ENCODE data around the gene SDHC. TPM values are rescaled to one million over a fixed set of nuclear protein-coding genes. Genes with fewer than 3 reads are reported as not detected.
"Not testable (repeated sequence)": the region's sequence is repeated elsewhere in the genome, so short reads cannot be mapped to it uniquely, and the experiment has no call there.

SDHC gene
- total RNA-seq, 1 donor from 2014 or later = 31.2 TPM

GRCh38 chr1:161382214-161383019 is 68.2 kb downstream of the SDHC start:
- DNase-seq (ENCODE audit: low read depth, low spot score) = peak; percentile 36

GRCh38 chr1:161388639-161389038 is 74.5 kb downstream of the SDHC start:
- DNase-seq (ENCODE audit: low read depth, low spot score) = no peak

GRCh38 chr1:161389158-161389557 is 75.0 kb downstream of the SDHC start:
- not testable (repeated sequence) for DNase-seq (ENCODE audit: low read depth, low spot score)

DNA sequence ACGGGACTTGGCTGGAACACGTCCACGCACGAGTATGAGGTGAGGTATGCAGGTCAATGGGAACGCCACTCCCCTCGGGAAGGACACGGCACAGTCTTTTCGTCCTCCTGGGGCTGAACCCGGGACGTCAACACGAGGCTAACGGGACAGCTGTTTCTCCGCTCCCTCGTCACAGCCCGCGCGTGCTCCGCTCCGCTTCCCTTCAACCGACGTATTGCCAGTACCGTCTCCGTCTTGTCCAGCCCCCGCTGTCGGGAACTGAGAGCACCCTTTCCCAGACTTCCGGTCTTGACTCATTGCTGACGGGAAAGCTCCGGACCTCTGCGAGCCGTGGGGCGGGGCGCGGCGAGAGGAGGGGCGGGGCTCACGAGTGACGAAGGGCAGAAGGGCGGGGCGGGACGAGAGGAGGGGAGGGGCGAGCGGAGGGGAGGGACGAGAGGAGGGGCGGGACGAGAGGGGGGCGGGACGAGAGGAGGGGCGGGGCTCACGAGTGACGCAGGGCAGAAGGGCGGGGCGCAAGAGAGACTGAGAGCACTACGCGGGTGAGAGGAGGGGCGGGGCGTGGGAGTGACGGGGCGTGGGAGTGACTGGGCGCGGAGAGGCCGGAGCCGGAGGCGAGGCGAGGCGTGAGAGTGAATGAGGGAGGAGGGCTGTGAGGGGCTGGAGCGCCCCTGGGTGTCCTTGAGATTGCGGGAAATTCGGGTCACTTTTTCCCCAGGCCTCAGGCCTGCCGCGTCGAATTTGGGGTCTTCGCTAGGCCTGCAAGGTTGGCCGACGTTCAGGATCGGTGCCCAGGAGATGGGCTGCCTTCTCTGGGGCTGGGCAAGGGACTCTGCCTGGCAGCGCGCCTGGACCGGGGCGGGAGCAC is 75.7 kb downstream of the SDHC start:
- peak; percentile 91 for DNase-seq (ENCODE audit: low read depth, low spot score)

DNA sequence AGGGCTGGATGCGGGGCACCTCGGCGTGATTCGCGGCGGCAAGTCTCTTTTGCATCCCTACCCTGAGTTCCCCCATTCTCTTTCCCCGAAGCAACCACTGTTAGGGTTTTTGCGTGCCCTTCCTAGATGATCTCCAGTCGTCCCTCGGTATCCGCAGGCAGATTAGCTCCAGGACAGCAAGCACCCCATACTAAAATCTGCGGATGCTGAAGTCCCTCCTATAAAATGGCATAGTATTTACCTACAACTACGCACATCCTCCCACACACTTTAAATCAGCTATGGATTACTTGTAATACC is 76.3 kb downstream of the SDHC start:
- no peak for DNase-seq (ENCODE audit: low read depth, low spot score)

DNA sequence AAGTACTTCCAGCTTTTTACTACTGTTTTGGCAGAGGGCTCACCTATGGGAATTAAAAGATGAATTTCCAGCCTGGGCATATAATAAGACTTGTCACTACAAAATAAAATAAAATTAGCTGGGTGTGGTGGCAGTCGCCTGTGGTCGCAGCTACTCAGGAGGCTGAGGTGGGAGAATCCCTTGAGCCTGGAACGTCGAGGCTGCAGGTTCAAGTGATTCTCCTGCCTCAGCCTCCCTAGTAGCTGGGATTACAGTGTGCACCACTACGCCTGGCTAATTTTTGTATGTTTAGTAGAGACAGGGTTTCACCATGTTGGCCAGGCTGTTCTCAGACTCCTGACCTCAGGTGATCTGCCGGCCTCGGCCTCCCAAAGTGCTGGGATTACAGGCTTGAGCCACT is 77.0 kb downstream of the SDHC start:
- not testable (repeated sequence) for DNase-seq (ENCODE audit: low read depth, low spot score)

DNA sequence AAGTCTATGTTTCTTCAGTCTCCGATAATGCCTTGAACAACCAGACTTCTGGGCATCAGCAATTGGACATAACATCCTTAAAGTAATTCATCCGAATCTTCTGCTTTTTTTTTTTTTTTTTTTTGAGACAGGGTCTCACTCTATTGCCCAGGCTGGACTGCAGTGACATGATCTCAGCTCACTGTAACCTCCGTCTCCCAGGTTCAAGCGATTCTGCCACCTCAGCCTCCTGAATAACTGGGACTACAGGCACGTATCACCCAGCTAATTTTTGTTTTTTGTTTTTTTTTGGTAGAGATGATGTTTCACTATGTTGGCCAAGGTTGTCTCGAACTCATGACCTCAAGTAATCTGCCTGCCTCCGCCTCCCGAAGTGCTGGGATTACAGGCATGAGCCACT is 77.4 kb downstream of the SDHC start:
- no peak for DNase-seq (ENCODE audit: low read depth, low spot score)

GRCh38 chr1:161393151-161393550 is 79.0 kb downstream of the SDHC start:
- no peak for DNase-seq (ENCODE audit: low read depth, low spot score)

DNA sequence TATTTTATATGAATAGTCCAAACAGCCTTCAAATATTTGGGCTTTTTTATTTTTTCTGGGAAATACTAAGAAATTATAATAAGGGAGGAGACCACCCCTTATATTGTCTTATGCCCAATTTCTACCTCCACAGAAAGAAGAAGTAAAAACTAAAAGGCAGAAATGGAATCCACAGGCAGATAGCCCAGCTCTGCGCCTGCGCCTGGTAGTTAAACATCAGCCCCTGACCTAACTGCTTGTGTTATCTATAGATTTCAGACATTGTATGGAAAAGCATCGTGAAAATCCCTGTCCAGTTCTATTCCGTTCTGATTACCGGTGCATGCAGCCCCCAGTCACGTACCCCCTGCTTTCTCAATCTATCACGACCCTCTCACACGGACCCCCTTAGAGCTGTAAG is 82.9 kb downstream of the SDHC start:
- DNase-seq (ENCODE audit: low read depth, low spot score) = not testable (repeated sequence)

DNA sequence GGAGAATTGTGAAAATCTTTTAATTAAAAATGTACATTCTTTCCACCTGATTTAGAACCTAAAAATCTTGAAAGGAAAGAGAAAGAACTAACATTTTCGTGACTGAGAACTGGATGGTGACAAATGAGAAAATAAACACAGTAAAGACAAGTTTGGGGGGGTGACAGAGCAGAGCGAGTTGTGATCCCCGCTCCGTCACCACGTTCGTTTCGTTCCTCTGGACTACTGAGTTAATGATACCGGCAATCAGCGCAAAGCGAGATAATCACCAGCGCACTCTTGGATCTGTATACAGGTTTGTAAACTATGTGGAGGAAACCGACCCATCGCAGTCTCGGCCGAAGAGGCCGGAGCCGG is 84.7 kb downstream of the SDHC start:
- DNase-seq (ENCODE audit: low read depth, low spot score) = no peak

GRCh38 chr1:161399257-161399998 is 85.2 kb downstream of the SDHC start:
- peak; percentile 66 for DNase-seq (ENCODE audit: low read depth, low spot score)

- no peak for DNase-seq (ENCODE audit: low read depth, low spot score)
These were observed 88.3 kb downstream of the SDHC start for GRCh38 chr1:161402446-161402845.

- DNase-seq (ENCODE audit: low read depth, low spot score) = no peak
These were observed 89.9 kb downstream of the SDHC start for GRCh38 chr1:161404051-161404597.

DNA sequence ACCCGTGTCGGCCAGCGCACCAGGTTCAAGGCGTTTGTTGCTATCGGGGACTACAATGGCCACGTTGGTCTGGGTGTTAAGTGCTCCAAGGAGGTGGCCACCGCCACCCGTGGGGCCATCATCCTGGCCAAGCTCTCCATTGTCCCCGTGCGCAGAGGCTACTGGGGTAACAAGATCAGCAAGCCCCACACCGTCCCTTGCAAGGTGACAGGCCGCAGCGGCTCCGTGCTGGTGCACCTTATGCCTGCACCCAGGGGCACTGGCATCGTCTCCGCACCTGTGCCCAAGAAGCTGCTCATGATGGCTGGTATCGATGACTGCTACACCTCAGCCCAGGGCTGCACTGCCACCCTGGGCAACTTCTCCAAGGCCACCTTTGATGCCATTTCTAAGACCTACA is 92.4 kb downstream of the SDHC start:
- DNase-seq (ENCODE audit: low read depth, low spot score) = not testable (repeated sequence)

GRCh38 chr1:161407451-161407985 is 93.3 kb downstream of the SDHC start:
- DNase-seq (ENCODE audit: low read depth, low spot score) = no peak

GRCh38 chr1:161408429-161409052 is 94.4 kb downstream of the SDHC start:
- no peak for DNase-seq (ENCODE audit: low read depth, low spot score)

DNA sequence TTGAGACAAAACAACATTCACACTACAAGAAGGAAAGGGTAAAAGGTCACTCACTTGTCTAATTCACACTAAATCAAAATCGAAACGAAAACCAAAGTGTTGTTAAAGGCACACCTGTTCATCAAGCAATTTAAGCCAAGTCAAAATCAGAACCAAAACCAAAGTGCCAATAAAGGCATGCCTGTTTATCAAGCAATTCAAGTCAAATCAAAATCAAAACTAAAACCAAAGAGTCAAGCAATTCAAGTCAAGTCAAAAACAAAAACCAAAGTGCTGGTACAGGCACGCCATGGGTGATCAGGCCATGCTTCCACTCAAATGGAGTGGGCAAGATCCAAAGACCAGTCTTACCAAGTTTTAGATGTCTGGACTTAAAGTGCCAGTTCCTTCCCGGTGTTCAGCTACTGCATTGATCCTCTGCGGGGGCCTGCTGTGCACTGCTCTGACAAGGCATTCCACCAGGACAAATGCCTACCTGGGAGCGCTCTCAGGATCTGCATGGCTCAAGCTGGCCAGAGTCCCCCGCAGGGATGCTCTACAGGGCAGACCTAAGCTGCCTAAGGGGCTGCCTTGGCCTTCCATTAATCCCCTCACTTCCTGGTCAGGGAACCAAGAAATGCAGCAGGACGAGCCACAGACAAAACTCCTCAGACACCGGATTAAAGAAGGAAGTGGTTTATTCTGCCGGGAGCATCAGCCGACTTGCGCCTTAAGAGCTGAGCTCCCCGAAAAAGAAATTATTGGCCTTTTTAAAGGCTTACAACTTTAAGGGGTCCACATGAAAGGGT is 95.9 kb downstream of the SDHC start:
- not testable (repeated sequence) for DNase-seq (ENCODE audit: low read depth, low spot score)

DNA sequence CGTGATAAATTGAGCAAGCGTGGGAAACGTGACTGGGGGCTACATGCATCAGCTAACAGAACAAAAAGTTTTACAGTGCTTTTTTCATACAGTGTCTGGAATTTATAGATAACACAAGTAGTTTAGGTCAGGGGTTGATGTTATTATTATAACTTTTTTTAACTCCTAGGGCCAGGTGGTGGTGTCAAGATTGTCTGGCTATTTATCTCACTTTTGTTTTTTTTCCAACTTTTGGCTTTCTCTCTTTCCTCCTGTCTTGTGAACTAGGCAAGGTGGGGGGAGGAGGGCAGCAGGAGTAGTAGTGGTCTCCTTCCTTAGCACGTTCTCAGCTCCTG is 96.4 kb downstream of the SDHC start:
- not testable (repeated sequence) for DNase-seq (ENCODE audit: low read depth, low spot score)

Measured in pulmonary artery endothelial cell (primary cell).